ENCODE data around the gene WFIKKN1.

Gene WFIKKN1

DNA sequence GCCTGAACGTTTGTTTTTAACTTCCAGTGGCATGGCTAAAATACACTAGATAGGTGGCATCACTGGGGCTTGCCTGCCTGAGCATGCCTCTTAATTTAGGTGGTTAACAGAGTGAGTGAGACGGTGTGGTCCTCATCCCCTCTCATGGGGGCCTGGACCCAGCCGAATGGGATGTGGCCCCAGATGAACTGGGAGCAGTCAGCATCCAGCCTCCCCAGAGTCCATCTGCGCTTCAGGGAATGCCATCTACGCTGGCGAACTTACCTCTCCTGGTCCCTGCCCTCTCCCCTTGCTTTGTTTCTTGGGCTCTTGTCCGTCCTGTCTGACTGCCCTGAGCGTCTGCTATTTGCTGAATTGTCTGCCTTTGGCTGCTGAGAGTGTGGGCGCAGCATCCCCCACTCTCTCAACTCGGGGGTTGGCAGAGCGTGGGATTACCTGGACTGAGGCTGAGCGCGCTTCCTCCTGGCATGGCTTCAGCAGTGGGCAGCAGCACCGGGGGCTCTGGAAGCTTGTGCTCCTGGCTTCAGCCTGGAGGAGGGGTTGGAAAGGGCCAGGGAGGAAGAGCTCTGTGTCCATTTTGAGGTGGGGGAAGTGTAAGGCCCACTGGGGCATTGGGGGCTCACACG, 38.8 kb upstream of the WFIKKN1 start:
- no peaks in the 10 kb centered on the region for H3K27me3 ChIP-seq (ENCODE audit: low read depth, low read length)
- no peak overlapping the region for H3K9ac ChIP-seq (ENCODE audit: low read length)
- H4K20me1 ChIP-seq (ENCODE audit: insufficient read depth, low read length) = peaks cover 12% of the 10 kb centered on the region; the same call in 1 of the 2 replicates
- no peaks in the 10 kb centered on the region for H3K9me3 ChIP-seq (ENCODE audit: insufficient read depth, low read length)
- H3K4me2 ChIP-seq (ENCODE audit: low read length) = no peak overlapping the region
- no peak for TF ChIP-seq EZH2phosphoT487 (IDR thresholded peaks at IDR 0.05; ENCODE audit: low read depth)
- TF ChIP-seq CTCF (IDR thresholded peaks at IDR 0.05; ENCODE audit: low read depth, low read length) = no peak
- H3K4me1 ChIP-seq (ENCODE audit: low read length) = peaks cover 14% of the 10 kb centered on the region
- H3K4me3 ChIP-seq (ENCODE audit: low read length) = no peak overlapping the region
- no peak overlapping the region for H2AFZ ChIP-seq (ENCODE audit: low read depth, low read length)
- peaks cover 4% of the 10 kb centered on the region for H3K36me3 ChIP-seq (replicated peaks; ENCODE audit: low read depth, low read length)
- no peak overlapping the region for H3K27ac ChIP-seq (ENCODE audit: low read length)
- peaks cover 26% of the 10 kb centered on the region for H3K79me2 ChIP-seq (ENCODE audit: low read length)

DNA sequence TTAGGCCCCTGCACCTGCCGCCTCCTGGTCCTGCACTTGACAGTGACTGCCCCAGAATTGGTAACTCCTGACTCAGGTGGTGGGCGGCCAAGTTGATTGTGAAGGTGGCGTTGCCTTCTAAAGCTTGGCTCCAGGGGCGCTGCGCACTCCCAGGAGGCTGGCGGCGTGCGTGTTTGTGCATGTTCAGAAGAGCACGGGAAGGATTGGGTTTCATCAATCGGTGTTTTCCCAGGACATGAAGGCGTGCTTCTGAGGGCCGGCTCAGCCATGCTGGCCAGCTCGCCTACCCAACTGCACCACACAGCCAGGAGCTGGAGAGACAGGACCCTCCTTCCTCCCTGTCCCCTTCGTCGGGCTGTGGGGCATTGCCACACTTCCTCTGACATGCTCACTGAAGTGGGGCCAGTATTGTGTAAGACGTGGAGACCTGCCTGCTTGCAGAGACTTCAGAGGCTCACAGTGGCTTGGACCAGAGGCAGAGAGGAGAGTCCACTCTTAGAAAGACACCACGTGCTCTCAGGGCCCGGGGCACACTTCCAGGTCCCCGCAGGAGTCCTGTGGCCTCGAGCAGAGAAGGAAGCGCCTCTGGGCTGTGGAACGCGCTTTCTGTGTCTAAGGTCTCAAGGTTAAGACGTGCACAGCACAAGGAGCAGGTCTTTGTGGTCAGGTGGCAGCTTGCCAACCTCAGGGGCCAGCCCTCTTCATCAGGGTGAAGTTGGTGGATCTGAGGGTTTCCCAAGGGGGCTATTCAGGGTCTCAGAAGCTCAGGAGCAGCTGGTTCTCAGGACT, 38.1 kb upstream of the WFIKKN1 start:
- Histone ChIP-seq H3K9ac (ENCODE audit: low read length) (no peak overlapping the region), H4K20me1 (ENCODE audit: insufficient read depth, low read length) (peaks cover 12% of the 10 kb centered on the region; the same call in 1 of the 2 replicates), H3K79me2 (ENCODE audit: low read length) (peaks cover 19% of the 10 kb centered on the region), H3K4me2 (ENCODE audit: low read length) (no peak overlapping the region), H3K27ac (ENCODE audit: low read length) (no peak overlapping the region), H2AFZ (ENCODE audit: low read depth, low read length) (no peak overlapping the region), H3K36me3 (replicated peaks; ENCODE audit: low read depth, low read length) (no peaks in the 10 kb centered on the region), H3K27me3 (ENCODE audit: low read depth, low read length) (no peaks in the 10 kb centered on the region), H3K9me3 (ENCODE audit: insufficient read depth, low read length) (no peaks in the 10 kb centered on the region), H3K4me1 (ENCODE audit: low read length) (peaks cover 9% of the 10 kb centered on the region), H3K4me3 (ENCODE audit: low read length) (no peak overlapping the region)
- TF ChIP-seq CTCF (IDR thresholded peaks at IDR 0.05; ENCODE audit: low read depth, low read length) = no peak
- no peak for TF ChIP-seq EZH2phosphoT487 (IDR thresholded peaks at IDR 0.05; ENCODE audit: low read depth)

DNA sequence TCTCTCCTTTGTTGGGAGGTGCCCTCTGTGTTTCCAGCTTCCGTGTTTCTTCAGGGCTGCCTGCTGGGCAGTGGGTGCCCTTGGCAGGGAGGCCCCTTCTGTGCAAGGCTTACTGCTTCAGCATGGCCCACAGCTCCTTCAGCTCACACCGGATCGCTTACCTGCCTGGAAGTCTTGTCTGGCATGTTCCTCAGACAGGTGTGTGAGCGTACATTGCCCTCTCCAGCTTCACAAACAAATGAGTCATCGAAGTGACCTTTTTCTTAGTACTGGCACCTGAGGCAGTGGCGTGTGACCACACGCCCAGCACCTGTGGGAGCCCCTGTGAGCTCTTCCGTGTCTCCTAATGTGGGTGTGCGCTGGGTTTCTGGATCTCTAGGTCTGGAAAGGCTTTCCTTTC, 37.4 kb upstream of the WFIKKN1 start:
- Histone ChIP-seq H4K20me1 (ENCODE audit: insufficient read depth, low read length) (peaks cover 12% of the 10 kb centered on the region; the same call in 1 of the 2 replicates), H3K36me3 (replicated peaks; ENCODE audit: low read depth, low read length) (no peaks in the 10 kb centered on the region), H3K27ac (ENCODE audit: low read length) (no peak overlapping the region), H3K9ac (ENCODE audit: low read length) (no peak overlapping the region), H3K79me2 (ENCODE audit: low read length) (peaks cover 12% of the 10 kb centered on the region), H3K27me3 (ENCODE audit: low read depth, low read length) (no peaks in the 10 kb centered on the region), H3K4me1 (ENCODE audit: low read length) (peaks cover 6% of the 10 kb centered on the region; the same call in 1 of the 2 replicates), H3K9me3 (ENCODE audit: insufficient read depth, low read length) (no peaks in the 10 kb centered on the region), H3K4me3 (ENCODE audit: low read length) (no peak overlapping the region), H3K4me2 (ENCODE audit: low read length) (no peak overlapping the region), H2AFZ (ENCODE audit: low read depth, low read length) (no peak overlapping the region)
- TF ChIP-seq EZH2phosphoT487 (IDR thresholded peaks at IDR 0.05; ENCODE audit: low read depth) (no peak), CTCF (IDR thresholded peaks at IDR 0.05; ENCODE audit: low read depth, low read length) (no peak)

- Histone ChIP-seq H3K4me1 (ENCODE audit: low read length) (peaks cover 6% of the 10 kb centered on the region; the same call in 1 of the 2 replicates), H3K4me3 (ENCODE audit: low read length) (no peak overlapping the region), H3K9ac (ENCODE audit: low read length) (no peak overlapping the region), H3K27me3 (ENCODE audit: low read depth, low read length) (no peaks in the 10 kb centered on the region), H3K4me2 (ENCODE audit: low read length) (no peak overlapping the region), H3K27ac (ENCODE audit: low read length) (no peak overlapping the region), H4K20me1 (ENCODE audit: insufficient read depth, low read length) (peaks cover 12% of the 10 kb centered on the region; the same call in 1 of the 2 replicates), H2AFZ (ENCODE audit: low read depth, low read length) (no peak overlapping the region), H3K79me2 (ENCODE audit: low read length) (peaks cover 8% of the 10 kb centered on the region; the same call in 1 of the 2 replicates), H3K9me3 (ENCODE audit: insufficient read depth, low read length) (no peaks in the 10 kb centered on the region), H3K36me3 (replicated peaks; ENCODE audit: low read depth, low read length) (peaks cover 1% of the 10 kb centered on the region)
- no peak for TF ChIP-seq CTCF (IDR thresholded peaks at IDR 0.05; ENCODE audit: low read depth, low read length)
- TF ChIP-seq EZH2phosphoT487 (IDR thresholded peaks at IDR 0.05; ENCODE audit: low read depth) = no peak
These were observed 37.0 kb upstream of the WFIKKN1 start for GRCh38 chr16:593807-594206.
